Right renal pelvis (tissue), 4 donors: ENCODE data around the gene TMCC1. TPM values are rescaled to one million over a fixed set of nuclear protein-coding genes. Genes with fewer than 3 reads are reported as not detected.
"Not testable (repeated sequence)": the region's sequence is repeated elsewhere in the genome, so short reads cannot be mapped to it uniquely, and the experiment has no call there.

Experiments
- DNase-seq, 4 donors: peaks; one replicate each; pipeline ENCODE4 v3.0.0-alpha.2; 2013; ENCODE audit warnings: low read depth in 4 of 4, low spot score in 3 of 4, missing footprints in 1 of 4
- polyA plus RNA-seq, 4 donors: library from polyadenylated mRNA; unstranded; fragments of 120-200 nt; gene quantifications; one replicate each; pipeline ENCODE4 v1.2.1, GENCODE V29; 2013; ENCODE audit not compliant: insufficient read length in 4 of 4

Gene TMCC1
- polyA plus RNA-seq, 4 donors = 24.5 to 27.6 (median 26.3) TPM

DNA sequence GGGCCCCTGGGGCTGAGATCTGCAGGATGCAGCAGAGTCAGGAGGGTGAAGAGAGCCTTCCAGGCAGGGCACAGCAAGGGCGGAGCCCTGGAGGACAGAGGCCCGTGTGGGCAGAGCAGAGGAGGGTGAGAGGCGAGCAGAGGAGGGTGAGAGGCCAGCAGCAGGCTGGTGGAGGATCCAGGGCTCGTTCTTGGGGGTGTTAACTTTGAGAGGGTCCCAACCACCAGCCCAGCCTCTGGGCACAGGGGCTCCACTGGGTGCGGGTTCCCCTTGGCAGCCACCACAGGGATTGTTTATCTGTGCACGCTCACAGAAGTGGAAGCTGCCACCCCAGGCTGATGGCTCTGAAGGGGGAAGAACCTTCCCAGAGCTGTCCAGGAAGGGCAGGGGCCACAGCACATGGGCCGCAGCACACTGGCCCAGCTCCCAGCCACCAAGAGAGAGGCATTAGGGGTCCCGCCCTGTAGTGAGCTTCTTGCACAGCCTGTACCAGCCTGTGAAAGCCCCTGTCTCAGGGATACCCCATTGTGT is 277.7 kb downstream of the TMCC1 start:
- DNase-seq = no peak

DNA sequence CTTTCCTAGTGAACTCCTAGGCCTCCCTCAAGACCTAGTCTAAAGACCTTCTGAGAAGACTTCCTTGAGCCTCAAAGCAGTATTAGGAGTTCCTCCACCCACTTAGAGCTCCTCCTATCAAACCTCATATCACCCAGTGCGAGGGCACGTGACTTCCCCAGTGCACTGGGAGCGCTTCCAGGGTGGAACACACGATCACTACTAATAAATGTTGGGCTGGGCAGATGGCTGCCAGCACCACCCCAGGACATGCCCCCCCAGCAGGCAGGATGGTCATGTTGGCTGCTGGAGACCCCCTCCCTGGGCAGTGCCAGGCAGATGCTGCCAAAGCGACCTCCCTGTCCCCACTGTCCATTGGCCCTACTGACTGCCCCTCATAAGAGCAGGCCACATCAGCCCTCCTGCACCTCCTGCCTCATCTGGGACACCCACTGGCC is 278.6 kb downstream of the TMCC1 start:
- DNase-seq = no peak

DNA sequence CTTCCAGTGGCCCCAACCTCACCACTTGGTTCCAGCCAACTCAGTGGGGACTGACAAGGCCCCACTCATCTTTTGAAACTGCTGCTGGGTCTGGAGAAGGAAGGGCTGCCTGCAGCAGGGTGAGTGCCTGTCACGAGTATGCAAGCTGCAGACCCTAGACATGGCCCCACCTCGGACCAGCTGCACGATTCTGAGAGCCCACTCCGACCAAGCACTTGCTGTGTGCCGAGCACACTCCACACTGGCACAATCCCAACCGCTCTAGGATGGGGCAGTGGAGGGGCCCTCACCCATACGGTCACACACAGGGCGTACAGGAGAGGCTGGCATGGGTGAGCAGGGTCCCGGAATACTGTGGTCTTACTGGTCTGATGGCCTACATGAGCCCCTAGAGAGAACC is 279.1 kb downstream of the TMCC1 start:
- no peak for DNase-seq

DNA sequence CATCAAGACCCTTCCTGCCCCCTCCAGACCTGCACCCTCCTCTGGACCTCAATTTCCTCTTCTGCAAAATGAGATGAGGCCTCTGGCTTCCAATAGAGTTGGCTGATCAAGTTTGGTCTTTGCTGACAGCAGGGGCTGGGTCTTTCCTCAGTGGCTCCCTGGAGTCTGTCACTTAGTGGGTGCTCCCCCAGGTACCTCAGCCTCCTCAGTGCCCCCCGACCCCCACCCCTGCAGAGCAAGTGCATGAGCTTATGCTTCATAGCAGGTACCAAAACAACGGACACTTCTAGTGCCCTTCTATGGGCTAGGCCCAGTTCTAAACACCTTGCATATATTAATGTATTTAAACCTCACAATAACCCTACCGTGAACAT is 280.2 kb downstream of the TMCC1 start:
- no peak for DNase-seq

DNA sequence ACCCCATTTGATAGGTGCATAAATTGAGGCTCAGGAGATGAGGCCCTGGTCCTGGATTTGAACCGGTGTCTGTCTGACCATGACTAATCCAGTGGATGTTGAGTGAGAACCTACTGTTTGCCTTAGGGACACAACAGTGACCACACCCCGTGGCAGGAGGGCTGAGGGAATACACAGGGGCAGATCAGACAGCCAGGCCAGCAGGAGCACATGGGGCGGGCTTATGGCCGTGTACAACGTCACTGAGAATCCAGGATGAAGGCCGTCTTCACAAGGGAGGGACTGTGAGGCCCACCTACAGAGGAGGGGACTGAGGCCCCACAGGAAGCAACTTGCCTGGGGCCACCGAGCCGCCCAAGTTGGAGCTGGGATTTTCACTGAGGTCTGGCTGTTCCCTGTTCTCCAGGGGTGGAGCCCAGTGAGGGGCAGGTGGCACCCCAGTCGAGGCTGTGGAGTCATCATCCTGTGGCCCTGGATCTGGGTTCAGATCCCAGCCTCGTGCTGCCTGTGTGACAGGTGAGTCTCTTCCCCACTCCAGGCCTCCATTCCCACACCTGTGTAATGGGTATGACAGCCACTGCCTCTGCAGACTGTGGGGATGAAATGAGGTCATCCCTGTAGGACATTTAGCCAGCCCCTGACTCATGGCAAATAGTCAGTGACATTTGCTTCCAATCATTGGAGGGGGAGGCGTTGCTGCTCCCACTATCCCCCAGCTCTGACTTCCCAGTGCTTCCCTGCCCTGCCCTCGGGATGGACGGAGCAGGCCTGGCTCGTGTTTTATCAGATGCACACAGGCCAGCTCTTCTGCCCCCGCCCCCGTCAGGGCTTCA is 280.8 kb downstream of the TMCC1 start:
- no peak for DNase-seq

DNA sequence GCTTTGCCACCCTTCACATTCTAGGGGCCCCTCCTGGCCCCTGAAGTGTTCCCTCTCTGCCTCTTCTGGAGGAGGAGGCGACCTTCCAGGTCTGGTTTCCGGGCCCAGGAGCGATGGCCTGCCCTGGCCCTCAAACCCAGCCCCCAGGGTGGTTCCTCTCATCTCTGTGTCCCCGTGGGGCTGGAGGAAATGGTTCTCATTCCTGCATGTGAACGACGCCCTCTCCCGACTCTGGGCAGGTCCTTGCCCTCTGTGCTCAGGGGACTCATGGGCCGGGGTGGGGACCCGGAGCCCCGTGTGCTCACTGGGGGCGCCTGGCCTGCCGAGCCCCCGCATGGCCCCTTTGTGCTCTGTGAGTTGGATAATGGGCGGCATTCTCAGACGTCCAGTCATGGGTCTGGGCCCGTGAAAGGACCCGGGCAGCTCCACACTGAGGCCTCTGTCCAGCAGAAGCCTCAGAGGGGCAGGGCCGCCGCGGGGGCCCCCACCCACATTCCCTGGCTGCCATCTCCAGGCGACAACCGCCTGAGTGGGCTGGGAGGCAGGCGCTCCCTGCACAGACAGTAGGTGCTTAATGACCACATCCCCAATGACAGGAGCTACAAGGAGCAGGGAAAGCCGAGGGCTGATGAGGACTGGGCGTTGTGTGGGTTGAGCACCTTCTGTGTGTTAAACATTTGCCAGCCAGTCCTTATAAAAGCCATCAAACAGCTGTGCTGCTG is 281.5 kb downstream of the TMCC1 start:
- DNase-seq = no peak

DNA sequence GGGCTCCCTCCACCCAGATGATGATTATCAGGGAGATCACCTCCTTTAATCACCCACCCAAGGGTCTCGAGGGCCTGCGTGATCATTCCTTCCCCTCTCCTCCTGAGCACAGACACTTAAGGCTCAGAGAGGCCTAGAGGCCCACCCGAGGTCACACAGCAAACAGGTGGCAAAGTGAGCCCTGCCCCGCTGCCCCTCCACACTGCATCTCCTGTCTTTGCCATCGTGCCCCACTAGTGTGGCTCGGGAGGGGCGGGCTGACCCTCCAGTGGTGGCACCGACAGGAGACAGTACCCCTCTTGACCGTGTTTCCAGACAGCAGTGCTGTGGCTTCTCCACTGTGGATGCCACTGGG is 282.1 kb downstream of the TMCC1 start:
- DNase-seq = no peak

DNA sequence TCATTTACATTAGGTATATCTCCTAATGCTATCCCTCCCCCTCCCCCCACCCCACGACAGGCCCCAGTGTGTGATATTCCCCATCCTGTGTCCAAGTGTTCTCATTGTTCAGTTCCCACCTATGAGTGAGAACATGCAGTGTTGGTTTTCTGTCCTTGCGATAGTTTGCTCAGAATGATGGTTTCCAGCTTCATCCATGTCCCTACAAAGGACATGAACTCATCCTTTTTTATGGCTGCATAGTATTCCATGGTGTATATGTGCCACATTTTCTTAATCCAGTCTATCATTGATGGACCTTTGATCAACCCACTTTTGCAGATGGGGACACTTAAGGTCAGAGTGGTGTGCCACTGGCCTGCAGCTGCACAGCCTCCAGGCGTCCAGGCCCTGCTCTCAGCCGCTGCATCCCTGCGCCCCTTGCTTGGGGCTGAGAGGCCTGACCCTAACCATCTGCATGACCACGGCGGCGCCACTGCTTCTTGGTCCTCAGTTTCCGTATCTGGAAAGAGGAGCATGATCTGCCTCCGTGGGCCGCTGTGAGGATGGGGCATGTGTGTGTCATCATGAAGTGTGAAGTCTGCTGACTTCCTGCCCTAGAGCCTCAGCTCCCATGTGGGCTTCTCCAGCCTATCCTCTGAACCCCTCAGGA is 282.6 kb downstream of the TMCC1 start:
- not testable (repeated sequence) for DNase-seq

DNA sequence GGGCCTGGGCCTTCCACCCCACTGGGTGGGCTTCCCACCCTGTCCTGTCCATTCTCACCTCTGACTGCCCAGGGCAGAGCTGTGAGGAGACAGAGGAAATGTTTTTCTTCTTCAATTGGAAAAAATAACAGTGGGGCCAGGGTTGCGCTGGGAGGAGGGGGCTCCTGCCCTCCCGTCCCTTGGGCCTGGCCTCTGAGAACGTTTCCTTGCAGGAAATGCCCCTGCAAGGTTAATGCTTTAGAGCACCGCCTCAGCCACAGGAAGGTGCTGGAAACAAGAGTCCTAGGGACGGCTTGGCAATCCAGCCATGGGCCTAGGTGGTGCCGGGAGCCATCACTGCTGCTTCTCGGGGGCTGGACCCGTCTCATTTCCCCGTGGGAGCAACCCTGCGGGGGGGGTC is 283.2 kb downstream of the TMCC1 start:
- no peak for DNase-seq

DNA sequence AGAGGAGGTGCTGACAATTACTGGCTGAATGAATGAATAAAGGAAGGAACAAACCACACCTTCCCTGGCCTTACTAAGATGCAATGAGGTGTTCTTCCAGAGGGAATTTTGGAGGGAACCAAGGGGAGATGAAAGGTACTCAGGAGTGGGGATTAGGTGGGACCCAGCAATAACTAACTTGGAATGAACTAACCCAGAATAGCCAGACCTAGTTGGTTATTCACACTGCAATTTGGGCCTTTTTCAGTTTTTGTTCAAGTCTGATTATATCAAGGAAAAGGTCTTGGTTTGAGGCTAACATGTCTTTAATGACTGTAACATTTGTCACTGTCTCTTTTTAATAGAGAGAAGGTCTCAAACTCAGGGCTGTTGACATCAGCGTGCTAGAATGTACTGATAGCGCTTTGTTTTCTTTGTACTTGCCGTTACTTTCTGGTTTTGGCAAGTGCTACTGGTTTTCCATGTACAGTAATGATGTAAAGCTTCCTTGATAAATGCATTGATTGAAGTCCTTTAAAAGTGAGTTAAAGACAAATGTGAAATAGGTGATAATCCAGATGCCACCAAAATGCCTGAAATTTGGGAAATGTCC is 283.8 kb downstream of the TMCC1 start:
- DNase-seq = no peak

DNA sequence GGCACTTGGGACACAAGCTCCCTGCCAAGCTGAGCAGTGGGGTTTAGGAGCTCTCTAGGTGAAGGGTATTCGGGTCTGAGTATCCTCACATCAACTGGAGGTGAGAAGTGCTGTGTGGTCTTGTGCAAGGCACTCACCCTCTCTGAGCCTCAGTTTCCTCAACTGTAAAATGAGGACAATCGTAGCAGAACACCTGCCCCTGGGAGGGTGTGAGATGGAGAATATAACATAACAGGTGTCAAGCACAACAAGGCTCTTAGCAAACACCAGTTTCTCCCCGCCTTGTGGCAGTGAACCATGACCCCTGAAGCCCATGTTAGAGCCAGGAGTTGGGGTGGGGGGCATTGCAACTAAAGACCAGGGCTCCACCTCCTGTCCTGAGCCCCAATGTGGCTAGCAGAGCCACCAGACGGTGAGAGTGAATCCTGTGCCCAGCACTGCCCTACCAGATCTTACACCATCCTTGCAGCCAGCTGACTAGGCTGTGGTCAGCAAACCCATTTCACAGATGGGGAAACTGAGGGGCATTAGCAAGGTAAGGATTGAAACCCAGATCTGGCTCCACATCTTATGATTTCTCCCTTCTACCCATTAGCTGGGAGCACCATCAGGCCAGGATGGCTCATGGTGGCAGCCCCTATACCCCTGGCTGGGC is 284.4 kb downstream of the TMCC1 start:
- no peak for DNase-seq

DNA sequence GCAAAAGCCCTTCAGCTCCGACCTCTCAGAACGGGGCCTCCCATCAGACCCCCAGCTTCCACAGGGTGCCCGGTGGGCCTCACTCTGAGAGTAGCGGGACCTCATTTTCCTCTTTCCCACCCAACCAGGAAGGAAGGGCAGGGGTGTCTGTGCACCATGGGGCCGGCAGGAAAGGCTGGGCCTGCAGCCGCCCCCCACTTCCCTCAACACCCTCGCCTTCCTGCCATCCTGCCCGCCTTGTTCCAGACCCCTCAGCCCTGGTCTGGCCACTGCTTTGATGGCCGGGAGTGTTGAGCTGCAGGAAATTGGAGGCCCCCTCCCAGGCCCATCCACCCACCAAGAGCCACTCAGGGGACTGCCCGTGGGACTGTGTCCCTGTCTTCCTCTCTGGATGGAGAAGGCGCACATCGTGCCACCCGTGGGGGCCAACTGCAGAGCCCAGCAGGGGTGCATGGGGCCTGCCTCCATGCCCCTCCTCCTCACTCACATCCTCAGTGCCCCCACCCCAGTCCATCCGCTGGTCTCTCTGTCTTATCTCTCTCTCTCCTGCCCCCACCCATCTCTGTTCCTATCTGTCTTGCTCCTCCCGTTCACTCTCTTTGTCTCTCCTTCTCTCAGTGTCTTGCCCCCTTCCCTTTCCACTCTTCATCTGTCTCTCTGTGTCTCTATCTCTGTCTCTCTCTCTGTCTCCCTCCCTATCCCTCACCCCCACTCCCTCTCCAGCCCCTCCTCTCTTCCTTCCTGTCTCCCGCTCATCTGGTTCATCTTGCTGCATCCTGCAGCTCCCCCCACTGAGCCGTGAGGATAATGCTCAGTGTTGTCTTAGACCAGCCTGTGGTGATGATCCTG is 285.2 kb downstream of the TMCC1 start:
- DNase-seq = no peak

DNA sequence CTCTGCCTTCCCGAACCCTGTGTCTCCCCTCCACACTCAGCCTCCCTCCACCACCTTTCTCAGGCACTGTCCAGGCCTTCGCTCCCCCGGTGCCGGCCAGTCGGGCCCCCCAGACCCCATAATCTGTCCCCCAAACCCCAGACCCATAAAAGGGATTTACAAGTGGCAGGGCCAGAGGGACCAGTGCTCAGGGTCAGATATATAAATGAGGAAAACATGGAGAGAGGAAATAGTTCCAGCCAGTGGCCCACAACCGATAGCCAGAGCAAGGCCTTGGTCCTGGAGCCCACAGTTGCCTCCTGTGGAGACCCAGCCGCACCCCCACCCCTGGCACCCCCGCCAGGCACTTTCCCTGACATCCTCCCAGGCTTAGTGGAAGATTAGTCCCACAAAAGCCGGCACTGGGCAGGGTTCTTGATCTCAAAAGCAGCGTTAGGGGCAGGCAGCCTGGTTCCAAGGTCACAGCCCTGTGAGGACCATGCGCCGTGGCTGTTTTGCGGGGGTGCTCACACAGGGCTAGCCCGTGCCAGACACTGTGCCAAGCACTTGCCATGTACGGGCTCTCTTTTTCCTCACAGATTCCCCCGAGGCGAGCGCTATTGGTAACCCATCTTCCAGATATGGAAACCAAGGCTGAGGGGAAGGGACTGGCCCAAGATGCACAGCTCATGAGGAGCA is 286.0 kb downstream of the TMCC1 start:
- no peak for DNase-seq

DNA sequence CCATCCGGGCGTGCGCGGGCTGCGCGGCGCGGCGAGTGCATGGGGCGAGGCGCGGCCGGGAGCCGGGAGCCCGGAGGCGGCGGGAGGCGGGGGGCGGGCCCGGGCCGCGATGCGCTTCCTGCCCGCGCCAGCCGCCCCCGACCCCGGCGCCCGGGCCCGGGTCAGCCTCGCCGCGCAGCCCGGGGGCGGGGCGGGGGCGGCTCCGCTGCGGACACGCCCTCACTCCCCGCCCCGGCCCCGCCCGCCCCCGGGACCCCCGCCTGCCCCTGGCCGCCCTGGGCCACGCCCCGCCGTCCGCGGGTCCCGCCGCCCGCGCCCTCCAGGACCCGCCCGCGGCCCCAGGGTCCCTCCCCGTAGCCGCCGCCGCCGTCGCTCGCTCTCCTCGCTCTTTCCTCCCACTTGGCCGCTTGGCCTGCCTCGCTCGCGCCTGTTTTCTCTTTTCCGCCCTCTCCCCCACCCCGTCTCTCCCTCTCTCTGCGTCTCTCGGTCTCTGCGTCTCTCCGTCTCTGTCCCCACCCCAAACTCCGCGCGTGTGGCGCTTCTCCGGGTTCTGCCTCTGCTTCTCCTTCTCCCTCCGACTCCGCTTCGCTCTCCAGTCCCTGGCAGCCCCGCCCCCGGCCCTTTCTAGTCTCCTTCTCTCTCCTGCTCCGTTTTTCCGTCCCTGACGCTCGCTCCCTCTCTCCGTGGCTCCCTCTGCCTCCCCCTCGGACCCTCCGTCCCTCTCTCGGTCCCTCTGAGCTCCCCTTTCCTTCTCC is 286.7 kb downstream of the TMCC1 start, which contains the start of gene PLXND1:
Gene PLXND1, minus strand, starts transcription at position 41 of the 755 bp plus-strand sequence. Its CDS starts 37 bp downstream, at position 4.
- no peak for DNase-seq

DNA sequence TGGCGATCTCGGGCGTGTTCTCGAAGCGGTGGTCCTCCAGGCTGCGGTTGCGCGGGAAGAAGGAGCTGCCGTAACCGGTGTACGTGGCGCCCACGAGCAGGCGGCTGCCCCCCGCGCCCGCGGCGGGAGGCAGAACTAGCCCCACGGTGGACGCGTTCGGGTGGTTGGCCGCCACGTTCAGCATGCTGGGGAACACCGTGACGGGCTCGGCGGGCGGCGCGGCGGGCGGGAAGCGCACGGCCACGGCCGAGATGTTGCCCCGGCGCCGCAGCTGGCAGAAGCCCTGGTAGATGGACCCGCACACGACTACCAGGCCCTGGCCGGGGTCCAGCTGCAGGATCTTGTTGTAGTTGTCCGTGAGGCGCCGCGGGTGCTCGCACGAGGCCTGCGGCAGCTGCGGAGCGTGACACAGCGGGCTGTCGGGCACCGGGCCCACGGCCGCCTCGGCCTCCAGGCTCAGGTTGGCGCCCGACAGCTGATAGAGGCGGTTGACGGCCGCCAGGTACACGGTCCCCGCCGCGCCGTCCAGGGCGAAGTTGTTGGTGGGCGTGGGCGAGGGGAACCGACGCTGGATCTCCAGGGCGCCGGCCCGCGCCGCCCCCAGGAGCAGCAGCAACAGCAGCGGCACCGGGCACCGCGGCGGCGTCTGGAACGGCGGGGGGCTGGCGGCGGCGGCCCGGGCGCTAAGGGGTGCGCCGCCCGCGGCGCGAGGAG is 287.4 kb downstream of the TMCC1 start:
- no peak for DNase-seq

DNA sequence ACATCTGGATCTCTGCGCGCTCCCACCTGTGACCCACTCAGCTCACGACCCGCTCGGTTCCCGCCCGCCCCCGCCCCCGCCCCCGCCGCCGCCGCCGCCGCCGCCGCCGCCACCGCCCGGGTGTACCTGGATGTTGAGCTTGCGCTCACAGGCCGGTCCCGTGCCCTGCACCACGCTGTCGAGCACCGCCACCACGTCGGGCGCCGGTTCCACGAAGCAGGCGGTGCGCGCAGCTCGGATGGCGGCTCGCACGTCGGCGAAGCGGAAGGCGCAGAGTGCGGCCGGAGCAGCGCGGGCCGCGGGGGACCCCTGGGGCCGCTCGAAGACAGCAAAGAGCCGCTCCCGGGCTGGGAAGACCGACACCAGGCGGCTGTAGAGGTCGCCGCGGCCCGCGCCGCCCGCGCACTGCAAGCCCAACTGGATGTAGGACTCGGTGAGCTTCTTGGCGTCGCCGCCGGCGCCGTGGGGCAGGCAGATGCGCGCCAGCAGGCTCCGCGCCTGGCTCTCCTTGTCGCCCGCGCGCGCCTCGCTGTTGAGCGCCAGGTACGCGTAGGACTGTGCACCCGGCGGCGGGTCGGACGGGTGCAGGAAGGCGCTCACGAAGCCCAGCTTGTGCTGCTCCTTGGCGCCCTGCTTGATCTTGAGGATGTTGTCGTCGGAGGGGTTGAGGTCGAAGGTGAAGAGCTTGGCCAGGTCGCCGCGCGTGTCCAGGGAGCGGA is 288.1 kb downstream of the TMCC1 start:
- DNase-seq = no peak

DNA sequence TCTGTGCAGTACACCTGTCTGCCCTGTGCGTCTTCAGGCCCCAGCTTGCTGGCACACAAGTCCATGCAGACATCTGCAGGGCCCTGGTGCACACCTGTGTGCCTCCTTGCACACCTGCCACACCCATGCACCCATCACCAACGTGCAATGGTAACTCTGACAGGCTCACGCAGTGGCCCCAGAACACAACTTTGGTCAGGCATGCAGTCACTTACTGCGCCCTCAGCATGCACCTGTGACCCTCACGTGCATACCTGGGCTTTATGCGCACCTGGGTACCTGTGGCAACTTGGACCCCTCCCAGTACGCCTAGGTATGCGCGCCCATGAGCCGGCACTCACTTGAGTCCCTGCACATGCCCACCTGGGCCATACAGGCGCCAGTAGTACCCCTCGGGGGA is 288.7 kb downstream of the TMCC1 start:
- DNase-seq = no peak
